Myometrial cell (primary cell): Measurements from ENCODE around the gene HMX2. TPM values are rescaled to one million over a fixed set of nuclear protein-coding genes. Genes with fewer than 3 reads are reported as not detected.

Source experiments
- total RNA-seq: library from RNA; depleted of rRNA; stranded (reverse); fragments of >200 nt; gene quantifications from 2 replicates; pipeline ENCODE4 v1.2.3, GENCODE V29; 2015

Gene HMX2
- total RNA-seq: not detected in 2 replicates

GRCh38 chr10:123147635-123148413 lies at the start of gene HMX2:
Gene HMX2, plus strand, starts transcription at chr10:123148136. Its CDS starts 243 bp downstream, at chr10:123148379.

GRCh38 chr10:123135415-123136141 lies 12.4 kb upstream of the HMX2 start, which contains the start of gene HMX3:
Gene HMX3, plus strand, starts transcription at chr10:123135970. Its CDS starts 81 bp downstream, at chr10:123136051.

GRCh38 chr10:123154092-123154710 lies 6.3 kb downstream of the HMX2 start, which contains the start of gene BUB3:
Gene BUB3, plus strand, starts transcription at chr10:123154402. Its CDS starts 516 bp downstream, at chr10:123154918.

Other genes starting within 250 kb of the HMX2 start
- gene FAM24A, start 237.5 kb upstream of the HMX2 start, total RNA-seq: not detected in 2 replicates
- gene C10orf88, start 193.9 kb upstream of the HMX2 start, total RNA-seq: 4.6 and 4.9 TPM in 2 replicates
- 1.6 and 3.2 TPM in 2 replicates for gene PSTK, start 167.7 kb upstream of the HMX2 start, total RNA-seq
- 1.9 and 2.0 TPM in 2 replicates for gene IKZF5, start 139.3 kb upstream of the HMX2 start, total RNA-seq
- 4.3 and 4.8 TPM in 2 replicates for gene ACADSB, start 139.1 kb upstream of the HMX2 start, total RNA-seq
- not detected in 2 replicates for gene HMX3, start 12.2 kb upstream of the HMX2 start, total RNA-seq
- gene BUB3, start 6.3 kb downstream of the HMX2 start, total RNA-seq: 142 and 222 TPM in 2 replicates